GM21786 (cell line): ENCODE measurements around the gene BCAR1.
"Not testable (repeated sequence)": the region's sequence is repeated elsewhere in the genome, so short reads cannot be mapped to it uniquely, and the experiment has no call there.

Experiments used
- ATAC-seq: cut with Tn5 transposase; IDR thresholded peaks from one replicate; pipeline ENCODE4 v1.9.1; 2021; ENCODE audit not compliant: unreplicated experiment

The BCAR1 gene

DNA sequence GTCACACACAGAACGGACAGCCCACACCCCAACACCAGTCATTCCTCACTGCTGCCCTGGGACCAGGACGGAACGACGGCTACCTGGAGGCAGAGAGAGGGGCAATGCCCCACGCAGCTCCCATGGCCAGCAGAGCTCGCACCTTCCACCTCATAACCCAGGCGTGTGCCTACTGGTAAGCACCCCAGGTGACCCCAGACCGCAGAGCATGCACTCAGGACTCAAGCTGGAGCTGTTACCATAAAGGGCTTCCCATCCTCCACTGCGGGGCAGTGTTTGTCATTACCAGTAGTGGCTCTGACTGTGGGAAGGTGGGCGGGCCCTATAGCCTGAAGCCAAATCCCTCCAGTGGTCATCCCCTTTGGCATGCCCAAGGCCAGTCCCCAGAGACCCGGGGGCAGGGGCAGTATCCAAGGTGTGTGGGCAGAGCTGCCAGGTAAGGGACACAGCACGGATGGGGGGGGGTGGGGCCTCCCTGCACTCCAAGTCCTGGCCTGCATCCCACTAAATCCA lies 4.7 kb upstream of the BCAR1 start:
- no peak for ATAC-seq

DNA sequence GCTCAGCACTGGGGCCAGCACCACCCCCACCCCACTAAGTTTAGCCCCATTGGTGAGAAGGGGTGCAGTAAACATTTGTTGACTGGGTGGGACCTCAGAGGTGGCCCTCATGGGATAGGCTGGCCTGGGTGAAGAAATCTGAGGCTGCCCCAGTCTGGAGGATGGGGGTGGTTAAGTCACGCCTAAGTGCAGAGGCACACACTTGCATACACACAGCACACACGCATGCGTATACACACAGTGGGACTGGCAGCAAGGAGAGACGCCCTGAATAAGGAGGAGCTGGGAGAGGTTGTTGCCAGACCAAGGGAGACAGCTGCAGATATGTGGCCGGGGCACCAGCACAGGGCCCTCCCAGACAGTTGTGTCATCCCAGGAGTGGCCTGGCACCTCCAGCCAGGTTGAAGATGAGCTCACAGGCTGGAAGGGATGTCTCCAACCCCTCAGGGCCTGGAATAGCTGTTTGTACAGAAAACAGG lies 3.0 kb upstream of the BCAR1 start:
- ATAC-seq: no peak

DNA sequence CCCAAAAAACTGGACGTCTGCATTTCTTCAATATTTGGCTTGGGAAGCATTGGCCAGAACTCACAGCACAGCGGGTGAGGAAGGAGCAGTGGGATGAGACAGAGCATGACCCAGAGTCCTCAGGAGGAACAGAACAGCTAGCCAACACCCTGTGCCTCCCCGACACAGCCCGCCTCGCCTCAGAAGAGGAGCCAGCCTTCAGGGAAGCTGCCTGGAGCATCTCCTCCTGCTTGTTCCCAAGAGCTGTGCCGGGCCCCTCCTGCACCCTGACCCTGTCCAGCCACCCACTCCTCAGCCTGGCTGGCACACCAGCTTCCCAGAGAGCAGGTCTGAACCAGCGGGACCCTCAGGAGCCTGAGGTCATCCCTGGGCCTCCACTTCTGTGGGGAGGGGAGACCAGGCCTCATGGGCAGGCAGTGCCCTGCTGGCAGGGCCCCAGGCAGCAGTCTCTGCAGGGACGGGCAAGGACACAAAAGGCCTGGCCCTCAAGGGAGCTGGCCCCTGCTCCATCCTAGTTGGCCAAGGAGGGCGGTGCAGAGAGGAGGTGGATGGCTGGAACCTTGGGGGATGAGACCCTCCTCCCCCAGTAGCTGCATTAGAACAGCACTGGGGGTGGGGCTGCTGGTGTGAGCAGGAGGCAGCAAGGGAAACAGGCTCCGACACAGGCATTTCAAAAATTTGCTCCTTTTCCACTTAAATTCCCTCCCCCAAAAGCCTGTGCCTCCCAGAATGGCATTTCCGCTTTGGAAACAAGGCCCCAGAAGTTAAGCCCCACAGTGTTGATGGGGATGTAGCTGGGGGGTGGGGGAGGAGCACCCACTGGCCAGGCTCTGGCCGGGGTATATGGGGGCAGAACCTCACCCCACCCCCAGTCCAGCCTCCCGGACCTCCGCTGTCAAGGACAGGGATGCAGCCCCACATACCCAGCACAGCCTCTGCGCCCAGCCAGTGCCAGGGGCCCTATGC lies 1.8 kb upstream of the BCAR1 start:
- ATAC-seq: no peak

DNA sequence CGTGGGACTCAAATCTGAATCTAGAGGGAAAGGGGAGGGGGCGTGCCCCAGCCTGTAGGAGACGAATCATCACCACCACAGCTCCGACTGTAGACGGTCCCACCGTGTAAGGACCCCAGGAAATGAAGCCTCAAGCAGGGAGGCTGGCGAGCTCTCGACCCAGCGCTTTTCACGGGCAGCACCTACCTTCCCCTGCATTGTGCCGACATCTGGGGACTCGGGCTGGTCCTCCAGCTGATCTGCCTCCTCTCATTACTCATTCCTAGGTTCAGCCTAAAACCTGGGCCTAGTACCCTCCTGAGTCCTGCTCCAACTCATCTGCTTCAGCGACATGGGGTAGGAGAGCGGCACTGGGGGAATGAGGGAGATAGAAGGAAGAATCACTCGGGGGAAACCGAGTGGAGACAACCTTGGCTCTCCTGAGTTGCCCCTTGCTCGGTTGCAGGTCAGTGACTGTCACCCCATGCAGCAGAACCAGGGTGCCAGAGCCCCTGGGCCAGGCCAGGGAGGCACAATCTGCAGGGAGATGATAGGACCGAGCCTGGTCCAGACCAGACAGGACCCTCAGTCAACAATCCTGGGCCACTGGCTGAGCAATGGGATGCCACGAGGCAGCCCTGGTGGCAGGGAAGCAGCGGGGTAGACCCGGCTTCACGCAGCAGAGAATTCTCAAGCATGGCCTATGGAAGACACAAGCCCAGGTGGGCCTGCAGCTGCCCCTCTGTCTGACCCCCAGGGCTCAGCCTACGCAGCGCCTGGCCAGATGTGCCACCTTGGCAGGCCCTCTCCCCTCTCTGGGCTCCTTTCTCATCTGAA lies 833 bp upstream of the BCAR1 start:
- no peak for ATAC-seq

DNA sequence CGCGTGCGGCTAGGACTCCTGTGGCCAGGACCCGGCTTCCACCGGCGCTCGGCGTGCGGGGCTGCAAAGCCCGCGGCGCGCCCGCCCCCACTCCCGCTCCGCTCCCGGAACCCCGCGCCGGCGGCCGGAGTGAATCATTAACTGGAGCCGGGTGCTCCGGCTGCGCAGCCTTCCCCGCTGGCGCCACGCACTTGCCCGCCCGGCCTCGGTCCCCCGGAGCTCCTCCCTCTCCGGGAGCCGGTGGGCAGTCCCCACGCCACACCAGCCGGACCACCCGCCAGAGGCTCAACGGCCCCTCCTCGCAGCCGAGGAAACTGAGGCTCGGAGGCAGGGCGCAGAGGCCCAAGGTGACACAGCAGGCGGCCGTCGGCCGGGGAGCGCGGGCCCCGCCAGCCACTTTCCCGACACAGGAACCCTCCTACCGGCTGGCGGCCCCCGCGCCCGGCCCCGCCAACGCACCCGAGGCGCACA lies 580 bp downstream of the BCAR1 start:
- peak; percentile 33 for ATAC-seq

DNA sequence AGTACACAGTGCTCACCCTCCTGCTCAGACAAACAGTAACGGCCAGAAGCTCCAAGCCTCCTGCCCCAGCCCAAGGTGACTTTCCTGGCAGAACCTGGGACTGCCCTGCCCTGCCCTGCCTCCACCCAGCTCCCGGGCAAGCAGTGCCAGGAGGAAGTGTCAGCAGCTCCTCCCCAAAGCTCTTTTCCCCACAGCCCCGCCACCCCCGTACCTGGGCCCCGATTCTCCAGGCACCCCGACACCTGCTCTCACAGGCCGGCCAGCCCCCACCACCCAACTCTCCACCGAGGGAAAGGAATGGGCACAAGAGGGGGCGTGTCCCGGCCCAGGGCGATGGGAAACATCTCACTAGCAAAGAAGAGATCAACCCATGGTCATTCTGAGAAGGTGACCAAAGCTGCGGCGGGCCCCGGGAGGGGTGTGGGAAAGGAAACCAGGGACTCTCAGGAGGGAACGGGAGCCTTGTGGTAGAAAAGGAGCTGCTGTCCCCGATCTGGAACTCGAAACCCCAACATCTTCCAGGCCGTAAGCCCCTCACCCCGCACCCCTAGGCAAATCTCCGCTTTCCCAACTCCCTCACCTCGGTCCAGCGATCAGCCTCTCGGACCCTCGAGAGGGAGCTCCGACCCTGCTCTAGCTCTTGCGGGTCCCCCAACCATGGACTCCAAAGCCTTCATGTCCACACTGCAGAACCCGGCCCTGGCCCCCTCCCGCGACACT lies 1.2 kb downstream of the BCAR1 start:
- ATAC-seq: no peak

DNA sequence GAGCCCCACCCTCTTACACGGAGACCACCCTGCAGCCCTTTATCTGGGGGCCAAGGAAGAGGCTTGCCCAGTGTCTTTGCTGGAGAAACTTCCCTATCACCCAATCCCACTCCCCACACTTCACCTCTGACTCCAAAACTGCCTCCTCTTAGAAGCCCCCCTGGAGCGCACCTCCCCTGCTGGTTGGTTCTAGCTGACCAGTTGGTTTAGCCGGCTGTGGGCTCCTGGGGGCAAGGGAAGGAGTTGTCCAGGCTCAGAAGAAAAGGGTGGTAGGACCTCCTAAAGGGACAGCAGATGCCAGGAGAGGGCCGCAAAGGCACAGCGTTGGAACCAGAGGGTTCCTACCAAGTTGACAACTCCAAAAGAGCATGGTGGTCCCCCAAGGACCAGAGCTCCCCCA lies 2.0 kb downstream of the BCAR1 start:
- ATAC-seq: no peak

DNA sequence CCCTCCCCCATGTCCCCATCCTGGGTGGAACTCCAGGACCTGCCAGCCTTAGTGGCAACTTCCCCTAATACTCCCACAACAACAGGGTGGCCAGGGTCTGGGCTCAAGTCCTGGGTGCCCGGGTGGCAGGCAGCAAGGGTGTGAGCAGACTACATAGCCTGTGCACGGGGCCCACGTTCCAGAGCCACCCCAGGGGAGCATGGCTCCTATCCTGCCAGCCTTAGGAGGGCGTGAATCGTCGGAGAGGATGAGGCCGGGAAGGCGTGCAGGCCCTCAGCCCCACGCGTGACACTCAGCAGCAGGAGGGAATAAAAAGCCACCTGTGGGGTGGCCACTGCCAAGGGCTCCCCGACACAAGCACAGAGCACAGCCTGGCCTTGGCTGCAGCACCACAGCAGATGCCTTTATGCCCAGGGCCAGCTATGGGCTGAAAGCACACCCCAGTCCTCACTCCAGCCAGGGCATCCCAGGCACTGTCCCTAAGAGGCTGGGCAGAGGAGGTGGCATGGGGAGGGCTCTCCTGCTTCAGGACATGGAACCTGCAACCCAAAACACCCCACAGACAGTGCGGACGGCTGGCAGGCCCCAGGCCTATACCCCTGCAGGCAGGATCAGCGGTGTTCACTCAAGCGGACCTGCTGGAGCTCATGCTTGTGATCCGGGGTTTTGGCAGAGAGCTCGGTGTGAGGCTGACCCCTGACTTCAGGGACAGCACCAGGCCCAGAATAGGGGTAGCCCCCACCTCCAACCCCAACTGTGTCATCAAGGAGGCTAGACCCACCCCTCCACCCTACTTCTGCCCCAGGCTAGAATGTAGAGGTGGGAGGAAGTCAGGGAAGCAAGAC lies 2.7 kb downstream of the BCAR1 start:
- no peak for ATAC-seq

DNA sequence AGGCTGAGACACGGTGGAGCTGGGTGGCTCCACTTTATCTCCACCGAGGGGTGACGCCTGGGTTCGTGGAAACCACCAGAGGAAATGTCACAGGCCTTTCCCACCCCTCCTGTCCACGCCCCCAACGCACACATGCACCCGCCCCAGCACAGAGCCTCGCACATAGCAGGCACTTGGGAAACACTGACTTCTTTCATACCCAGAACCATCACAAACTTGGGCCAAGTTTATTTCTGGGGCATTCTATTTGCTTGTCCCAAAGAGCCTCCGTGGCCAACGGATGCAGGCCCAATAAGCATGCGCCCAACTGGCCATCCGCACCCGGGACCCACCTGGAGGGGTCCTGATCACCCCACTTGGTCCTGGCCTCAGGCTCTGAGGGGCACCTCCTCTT lies 3.3 kb downstream of the BCAR1 start:
- no peak for ATAC-seq

DNA sequence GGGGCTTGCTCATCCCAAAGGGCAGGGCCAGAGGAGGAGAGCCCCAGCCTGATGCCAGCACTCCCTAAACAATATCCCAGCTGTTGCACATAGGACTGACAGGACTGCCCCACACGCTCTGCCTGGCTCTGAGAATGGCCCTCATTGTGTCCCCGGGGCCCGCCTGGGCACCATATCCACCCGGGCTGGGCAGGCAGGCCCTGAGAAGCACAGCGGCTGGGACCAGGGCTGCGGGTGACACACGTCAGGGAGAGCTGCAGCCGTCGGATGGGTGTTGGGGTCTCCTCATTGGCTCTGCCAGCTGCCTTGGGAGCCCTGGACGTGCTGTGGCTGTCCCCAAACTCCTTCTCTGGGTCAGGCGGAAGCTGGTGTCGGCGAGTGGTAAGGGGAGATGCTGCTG lies 4.2 kb downstream of the BCAR1 start:
- ATAC-seq: no peak

DNA sequence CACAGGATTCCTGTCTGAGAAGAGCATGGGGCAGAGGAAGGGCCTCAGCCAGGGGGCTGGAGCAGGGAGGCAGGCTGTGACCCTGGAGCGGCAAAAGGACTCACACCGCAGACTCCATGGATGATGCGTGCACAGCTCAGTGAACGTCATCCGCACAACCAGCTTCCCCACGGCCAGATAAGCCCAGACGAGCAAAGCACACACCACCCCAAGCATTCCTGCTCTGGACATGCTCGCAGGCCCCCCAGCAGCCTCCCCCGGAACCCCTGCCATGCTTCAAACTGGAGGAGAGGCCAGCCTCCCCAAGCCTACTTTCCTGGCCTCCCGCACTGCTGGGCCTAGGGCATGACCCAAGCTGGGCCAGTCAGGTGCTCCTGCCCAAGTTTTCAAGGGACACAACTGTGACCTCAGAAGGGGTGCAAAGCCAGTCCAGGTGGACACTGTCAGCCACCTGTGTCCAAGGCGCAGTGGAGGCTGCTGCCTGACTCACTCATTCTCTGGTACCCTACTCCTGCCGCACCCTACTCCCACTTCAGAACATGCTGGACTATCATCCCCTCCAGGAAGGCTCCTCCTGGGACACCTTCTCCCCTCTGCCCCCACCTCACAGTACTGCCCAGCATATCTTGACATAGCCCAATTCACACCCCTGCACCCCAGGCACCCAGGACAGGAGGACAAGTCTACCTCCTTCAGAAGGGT lies 4.8 kb downstream of the BCAR1 start:
- no peak for ATAC-seq

DNA sequence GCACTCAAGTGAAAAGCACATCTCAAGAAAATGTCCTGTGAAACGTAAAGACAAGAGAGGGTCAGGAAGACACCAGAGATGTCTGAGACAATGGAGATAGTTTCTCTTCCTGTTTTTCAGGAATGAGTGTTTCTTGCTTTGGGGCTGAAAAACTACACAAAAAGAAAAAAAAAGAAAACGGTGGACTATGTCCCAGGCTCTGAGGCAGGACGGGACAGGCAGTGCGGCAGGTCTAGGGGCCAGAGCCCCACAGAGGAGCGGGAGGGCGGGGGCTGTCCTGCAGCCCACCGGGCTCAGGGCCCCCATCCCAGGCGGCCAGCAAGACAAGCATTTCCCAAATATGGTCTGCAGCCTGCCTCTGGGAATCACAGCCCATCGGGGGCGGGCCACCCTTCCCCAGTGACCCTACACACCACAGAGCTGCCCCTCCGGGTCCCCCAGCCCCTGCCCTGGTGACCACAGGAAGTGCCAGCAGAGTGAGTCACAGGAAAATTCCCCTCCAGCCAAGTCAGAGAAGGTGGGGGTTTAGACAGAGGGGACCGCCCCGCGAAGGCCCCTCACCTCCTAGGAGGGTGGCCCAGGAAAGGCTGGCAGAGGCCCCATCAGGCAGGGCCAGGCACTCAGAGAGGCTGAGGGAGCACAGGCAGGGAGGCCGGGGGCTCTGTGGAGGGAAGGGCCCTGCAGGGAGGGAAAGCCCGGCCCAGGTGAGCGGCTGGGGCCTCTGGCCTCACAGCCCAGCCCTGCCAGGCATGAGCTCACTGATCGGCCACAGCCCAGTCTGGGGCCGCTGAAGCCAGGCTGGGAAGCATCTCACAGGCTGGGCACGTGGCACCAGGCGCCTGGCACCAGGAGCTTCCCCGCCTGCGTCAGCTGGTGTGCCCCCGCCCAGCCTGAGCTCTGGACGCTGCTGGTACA lies 6.3 kb downstream of the BCAR1 start:
- ATAC-seq: peak; percentile 52

DNA sequence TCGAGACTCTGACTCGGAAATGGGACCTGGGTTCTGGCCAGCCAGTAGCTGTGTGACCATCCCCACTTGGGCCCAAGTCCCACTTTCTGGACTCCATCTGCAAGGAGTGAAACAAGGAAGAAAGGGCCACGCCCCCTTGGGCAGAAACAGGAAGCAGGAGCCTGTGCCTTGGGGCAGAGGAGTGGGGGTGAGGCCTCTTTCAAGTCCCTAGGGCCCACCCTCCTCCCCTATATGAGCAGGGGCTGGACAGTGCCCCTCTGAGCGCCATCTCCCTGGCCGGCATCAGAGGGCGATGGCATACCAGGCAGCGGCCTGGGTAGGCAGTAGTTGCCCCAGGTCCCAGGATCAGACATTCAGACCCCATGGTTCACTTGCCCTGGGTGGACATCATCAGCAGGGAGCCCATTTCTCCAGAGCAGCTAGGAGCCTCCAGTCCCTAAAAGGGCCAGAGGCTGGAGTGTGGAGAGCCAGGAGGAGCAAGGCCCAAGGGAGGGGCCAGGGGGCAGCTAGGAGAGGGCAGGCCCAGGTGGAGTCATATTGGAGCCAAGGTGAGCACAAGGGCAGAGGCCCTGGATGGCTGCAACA lies 7.1 kb downstream of the BCAR1 start:
- no peak for ATAC-seq

DNA sequence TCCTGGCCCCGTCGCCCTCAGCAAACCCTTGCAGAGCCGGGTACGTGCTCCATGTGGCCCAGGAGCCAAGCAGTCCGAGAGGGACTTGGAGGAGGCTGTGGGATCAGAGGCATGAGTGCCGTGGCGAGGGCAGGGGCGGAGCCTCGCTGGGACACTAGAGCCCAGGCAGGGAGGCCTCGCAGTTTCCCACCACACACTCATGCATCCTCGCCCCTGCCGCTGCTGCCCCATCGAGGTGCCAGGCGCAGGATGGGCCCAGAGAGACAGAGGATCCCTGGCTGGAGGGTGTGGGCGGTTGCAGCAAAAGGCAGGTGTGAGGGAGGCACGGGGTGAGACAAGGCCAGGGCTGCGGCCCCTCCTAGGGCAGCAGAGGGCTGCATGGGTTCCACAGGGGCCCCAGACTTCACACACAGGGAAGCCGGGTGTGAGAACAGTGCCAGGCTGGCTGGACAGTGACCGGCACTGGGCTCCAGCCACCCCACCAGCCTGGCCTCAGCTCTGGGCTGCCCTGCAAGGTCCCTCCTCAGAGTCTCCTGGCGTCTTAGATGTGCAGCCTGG lies 7.7 kb downstream of the BCAR1 start:
- no peak for ATAC-seq

DNA sequence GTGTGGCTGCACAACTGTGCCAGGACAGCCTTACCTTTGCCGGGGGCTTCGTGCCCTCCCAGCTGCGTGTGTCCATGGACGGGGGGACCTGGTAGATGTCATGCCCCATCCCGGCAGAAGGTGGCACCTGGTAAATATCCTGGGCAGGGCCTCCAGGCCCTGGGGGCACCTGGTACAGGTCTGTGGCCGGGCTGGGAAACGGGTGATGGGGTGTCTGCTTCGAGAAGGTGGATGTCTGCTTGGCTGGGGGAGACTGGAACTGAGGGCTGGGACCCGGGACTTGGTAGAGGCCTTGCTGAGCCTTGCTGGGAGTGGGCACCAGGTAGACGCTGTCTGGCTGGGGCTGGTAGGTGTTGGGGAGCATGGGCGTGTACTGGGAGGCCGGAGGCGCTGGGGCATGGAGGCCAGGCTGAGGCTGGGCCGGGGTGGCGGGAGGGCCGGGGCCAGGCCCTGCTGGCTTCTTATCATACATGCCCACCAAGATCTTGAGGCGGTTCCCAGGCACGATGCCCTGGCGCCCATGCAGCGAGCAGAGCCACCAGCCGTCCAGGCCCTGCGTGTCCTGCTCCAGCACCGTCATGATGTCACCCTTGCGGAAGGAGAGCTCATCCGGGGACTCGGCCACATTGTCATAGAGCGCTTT lies 8.9 kb downstream of the BCAR1 start:
- not testable (repeated sequence) for ATAC-seq

DNA sequence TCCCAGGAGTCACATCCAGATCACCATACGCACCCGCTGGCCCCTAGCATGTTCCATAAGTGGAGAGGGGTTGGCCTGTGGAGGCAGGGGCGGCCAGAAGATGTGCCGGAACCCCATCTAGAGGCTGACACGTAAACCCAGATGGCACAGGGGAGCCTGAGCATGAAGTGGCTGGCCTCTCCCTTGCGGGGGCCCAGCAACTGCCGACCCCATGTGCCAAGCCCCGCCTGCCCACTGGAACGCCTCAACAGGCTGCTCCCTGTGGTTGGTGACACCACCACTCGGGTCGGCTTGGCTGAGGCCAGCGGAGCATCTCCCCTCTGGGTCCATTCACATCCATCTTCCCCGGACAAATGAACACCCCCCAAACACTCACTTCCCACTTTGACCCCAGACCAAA lies 9.5 kb downstream of the BCAR1 start:
- ATAC-seq: no peak

DNA sequence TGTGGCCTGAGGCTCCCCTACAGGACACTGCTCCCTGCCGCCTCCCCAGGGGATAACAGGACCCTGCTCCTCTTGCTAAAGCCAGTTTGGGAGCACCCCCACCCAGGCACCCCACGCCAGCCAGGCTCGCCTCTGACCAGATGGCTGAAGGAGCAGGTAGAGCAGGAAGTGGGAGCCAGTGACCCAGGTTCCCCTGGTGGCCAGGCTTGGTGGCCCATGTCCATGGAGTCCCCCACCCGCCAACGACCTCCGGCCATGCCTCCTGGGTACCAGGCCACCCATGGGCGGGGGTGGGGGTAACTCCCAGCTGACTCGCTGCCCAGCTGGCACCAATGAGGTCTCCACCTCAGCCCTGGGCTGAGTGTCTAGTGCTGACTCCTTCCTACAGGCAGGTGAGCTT lies 10.0 kb downstream of the BCAR1 start:
- ATAC-seq: no peak
